Activated naive CD4-positive, alpha-beta T cell treated with Interleukin-2 at 50 U/mL for 16 hours (primary cell): Measurements from ENCODE around the gene MCM5.
"Not testable (repeated sequence)": the region's sequence is repeated elsewhere in the genome, so short reads cannot be mapped to it uniquely, and the experiment has no call there.

ENCODE experiments used
- DNase-seq: peaks from one replicate; pipeline ENCODE4 v3.0.0-alpha.2; 2020

The MCM5 gene

GRCh38 chr22:35399678-35400500 lies at the start of gene MCM5:
Gene MCM5, plus strand, starts transcription at chr22:35400140. Its CDS starts 299 bp downstream, at chr22:35400439.
- peak; percentile 98 for DNase-seq

GRCh38 chr22:35350539-35351503 lies 49.1 kb upstream of the MCM5 start:
- peak; percentile 86 for DNase-seq

- DNase-seq, result peak; percentile 36
Observed at GRCh38 chr22:35352214-35353111, 47.5 kb upstream of the MCM5 start.

GRCh38 chr22:35353318-35353717 lies 46.6 kb upstream of the MCM5 start:
- DNase-seq, result no peak

GRCh38 chr22:35354068-35354467 lies 45.9 kb upstream of the MCM5 start:
- no peak for DNase-seq

- no peak for DNase-seq
Observed at GRCh38 chr22:35357883-35358621, 41.9 kb upstream of the MCM5 start.

- DNase-seq, result no peak
Observed at GRCh38 chr22:35359380-35360065, 40.4 kb upstream of the MCM5 start.

GRCh38 chr22:35361001-35361558 lies 38.9 kb upstream of the MCM5 start:
- DNase-seq, result no peak

- no peak for DNase-seq
Observed at GRCh38 chr22:35363566-35364086, 36.3 kb upstream of the MCM5 start.

- not testable (repeated sequence) for DNase-seq
Observed at GRCh38 chr22:35364230-35364629, 35.7 kb upstream of the MCM5 start.

GRCh38 chr22:35367331-35367886 lies 32.5 kb upstream of the MCM5 start:
- no peak for DNase-seq

- DNase-seq, result no peak
Observed at GRCh38 chr22:35368386-35368785, 31.6 kb upstream of the MCM5 start.

GRCh38 chr22:35369996-35370395 lies 29.9 kb upstream of the MCM5 start:
- no peak for DNase-seq

GRCh38 chr22:35373781-35374180 lies 26.2 kb upstream of the MCM5 start:
- DNase-seq, result no peak

- no peak for DNase-seq
Observed at GRCh38 chr22:35375031-35375430, 24.9 kb upstream of the MCM5 start.

GRCh38 chr22:35375526-35375925 lies 24.4 kb upstream of the MCM5 start:
- no peak for DNase-seq

GRCh38 chr22:35376728-35377472 lies 23.0 kb upstream of the MCM5 start:
- DNase-seq, result peak; percentile 44

GRCh38 chr22:35377735-35378134 lies 22.2 kb upstream of the MCM5 start:
- no peak for DNase-seq

- no peak for DNase-seq
Observed at GRCh38 chr22:35378621-35379020, 21.3 kb upstream of the MCM5 start.
